ENCODE results near the gene CNOT4.
A peak's percentile ranks its signal among the peaks of the same experiment; 100 is the strongest.

DNA sequence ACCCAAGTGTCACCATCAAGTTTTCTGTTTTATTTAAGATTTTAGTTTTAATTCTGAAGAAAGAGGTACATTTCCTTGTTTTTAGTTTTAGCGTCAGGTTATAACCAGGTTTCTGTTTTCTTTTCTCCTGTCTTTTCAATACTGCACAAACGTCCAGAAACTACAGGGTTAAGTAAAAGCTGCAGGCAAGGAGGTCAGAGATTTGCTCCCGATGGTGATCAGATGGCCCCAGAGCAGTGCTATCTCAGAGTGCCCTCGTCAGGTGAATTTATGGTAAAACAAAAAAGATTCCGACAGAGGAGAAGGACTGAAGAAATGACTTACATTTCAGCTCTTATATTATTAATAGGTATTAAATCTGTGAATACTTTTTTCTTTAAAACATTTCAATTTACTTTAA is 148.1 kb downstream of the CNOT4 start:
- TF ChIP-seq BACH1 (IDR thresholded peaks at IDR 0.05; ENCODE audit: low read length) (no peak), EZH2 (IDR thresholded peaks at IDR 0.05; ENCODE audit: low read depth, low read length, severe bottlenecking) (no peak), POLR2AphosphoS5 (IDR thresholded peaks at IDR 0.05; ENCODE audit: low read depth, low read length) (no peak), POLR2A (IDR thresholded peaks at IDR 0.05; ENCODE audit: control extremely low read depth in 1 of 2, low read depth in 2 of 2, low read length in 2 of 2) (no peak), MAFK (IDR thresholded peaks at IDR 0.05; ENCODE audit: low read depth, low read length) (no peak), YY1 (IDR thresholded peaks at IDR 0.05; ENCODE audit: low read depth, low read length) (no peak), ZNF274 (IDR thresholded peaks at IDR 0.05; ENCODE audit: borderline replicate concordance, extremely low read depth, low read length) (no peak), KDM5A (IDR thresholded peaks at IDR 0.05; ENCODE audit: low read length) (no peak)
- TF ChIP-seq, protein P1, sequence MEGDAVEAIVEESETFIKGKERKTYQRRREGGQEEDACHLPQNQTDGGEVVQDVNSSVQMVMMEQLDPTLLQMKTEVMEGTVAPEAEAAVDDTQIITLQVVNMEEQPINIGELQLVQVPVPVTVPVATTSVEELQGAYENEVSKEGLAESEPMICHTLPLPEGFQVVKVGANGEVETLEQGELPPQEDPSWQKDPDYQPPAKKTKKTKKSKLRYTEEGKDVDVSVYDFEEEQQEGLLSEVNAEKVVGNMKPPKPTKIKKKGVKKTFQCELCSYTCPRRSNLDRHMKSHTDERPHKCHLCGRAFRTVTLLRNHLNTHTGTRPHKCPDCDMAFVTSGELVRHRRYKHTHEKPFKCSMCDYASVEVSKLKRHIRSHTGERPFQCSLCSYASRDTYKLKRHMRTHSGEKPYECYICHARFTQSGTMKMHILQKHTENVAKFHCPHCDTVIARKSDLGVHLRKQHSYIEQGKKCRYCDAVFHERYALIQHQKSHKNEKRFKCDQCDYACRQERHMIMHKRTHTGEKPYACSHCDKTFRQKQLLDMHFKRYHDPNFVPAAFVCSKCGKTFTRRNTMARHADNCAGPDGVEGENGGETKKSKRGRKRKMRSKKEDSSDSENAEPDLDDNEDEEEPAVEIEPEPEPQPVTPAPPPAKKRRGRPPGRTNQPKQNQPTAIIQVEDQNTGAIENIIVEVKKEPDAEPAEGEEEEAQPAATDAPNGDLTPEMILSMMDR (IDR thresholded peaks at IDR 0.05; ENCODE audit: control extremely low read depth in 1 of 3, insufficient read depth in 1 of 3, low read depth in 1 of 3, low read length in 3 of 3), result peak in 2 of 3 experiments; percentile 21 to 43; a peak in 3 of 4 replicates
